ENCODE measurements around the gene MAPKBP1. TPM values are rescaled to one million over a fixed set of nuclear protein-coding genes. Genes with fewer than 3 reads are reported as not detected.

MAPKBP1 gene
- total RNA-seq, 4 donors from 2014 or later, result 35.3 to 64.4 (median 47.7) TPM

GRCh38 chr15:41780266-41780665 is 6.0 kb downstream of the MAPKBP1 start:
- H3K4me3 ChIP-seq (ENCODE audit: low read depth, poor library complexity, severe bottlenecking), result no peak overlapping the region
- WGBS, 2 donors, result 33 to 35% methylated on average over 2 of the region's 2 CpGs
- TF ChIP-seq CTCF (IDR thresholded peaks at IDR 0.05) (no peak), POLR2A (IDR thresholded peaks at IDR 0.05) (no peak)
- intact Hi-C loops (cut with DNase I; ENCODE audit: low total_unique reads), result no loop called here
- DNase-seq (ENCODE audit: low spot score in 2 of 2), result no peak

GRCh38 chr15:41780727-41781126 is 6.4 kb downstream of the MAPKBP1 start:
- intact Hi-C loops (cut with DNase I; ENCODE audit: low total_unique reads), result no loop called here
- WGBS, 2 donors, result 34 to 35% methylated on average over 1 of the region's 1 CpG
- TF ChIP-seq CTCF (IDR thresholded peaks at IDR 0.05), result no peak
- TF ChIP-seq POLR2A (IDR thresholded peaks at IDR 0.05), result no peak
- H3K4me3 ChIP-seq (ENCODE audit: low read depth, poor library complexity, severe bottlenecking), result no peak overlapping the region
- no peak for DNase-seq (ENCODE audit: low spot score in 2 of 2)

- WGBS, 2 donors, result 88% methylated on average over 5 of the region's 5 CpGs
- no peak for TF ChIP-seq POLR2A (IDR thresholded peaks at IDR 0.05)
- TF ChIP-seq CTCF (IDR thresholded peaks at IDR 0.05), result no peak
- no peak overlapping the region for H3K4me3 ChIP-seq (ENCODE audit: low read depth, poor library complexity, severe bottlenecking)
- DNase-seq (ENCODE audit: low spot score in 2 of 2), result no peak
- intact Hi-C loops (cut with DNase I; ENCODE audit: low total_unique reads), result no loop called here
Measured at GRCh38 chr15:41782371-41783282, 8.3 kb downstream of the MAPKBP1 start.

- DNase-seq (ENCODE audit: low spot score in 2 of 2), result no peak
- TF ChIP-seq POLR2A (IDR thresholded peaks at IDR 0.05) (no peak), CTCF (IDR thresholded peaks at IDR 0.05) (no peak)
- WGBS, 2 donors, result 46 to 60% methylated on average over 1 of the region's 1 CpG
- no peak overlapping the region for H3K4me3 ChIP-seq (ENCODE audit: low read depth, poor library complexity, severe bottlenecking)
- intact Hi-C loops (cut with DNase I; ENCODE audit: low total_unique reads), result no loop called here
Measured at GRCh38 chr15:41783296-41783695, 9.0 kb downstream of the MAPKBP1 start.

- intact Hi-C loops (cut with DNase I; ENCODE audit: low total_unique reads), result no loop called here
- no peak for DNase-seq (ENCODE audit: low spot score in 2 of 2)
- H3K4me3 ChIP-seq (ENCODE audit: low read depth, poor library complexity, severe bottlenecking), result no peak overlapping the region
- TF ChIP-seq POLR2A (IDR thresholded peaks at IDR 0.05) (no peak), CTCF (IDR thresholded peaks at IDR 0.05) (no peak)
- WGBS, 2 donors, result 55 to 59% methylated on average over 3 of the region's 3 CpGs
Measured at GRCh38 chr15:41788262-41788661, 14.0 kb downstream of the MAPKBP1 start.
